Ascending aorta (tissue), 2 donors: ENCODE results near the gene TSPO2. TPM values are rescaled to one million over a fixed set of nuclear protein-coding genes. Genes with fewer than 3 reads are reported as not detected.

Experiments
- DNase-seq, 2 donors: peaks; one replicate each; pipeline ENCODE4 v3.0.0-alpha.2; 2019; ENCODE audit warnings: low spot score in 2 of 2
- H3K27ac ChIP-seq, 2 donors: fragments of 200-600 bp; sonication (generic); one replicate each; pipeline ENCODE4 v1.5.1; 2016 to 2017; ENCODE audit warnings: mild to moderate bottlenecking in 1 of 2
- H3K27me3 ChIP-seq: fragments of 200-600 bp; sonication (generic); one replicate; pipeline ENCODE4 v1.5.1; 2017
- H3K36me3 ChIP-seq, 2 donors: fragments of 200-600 bp; sonication (generic); one replicate each; pipeline ENCODE4 v1.5.1; 2016
- H3K4me1 ChIP-seq, 2 donors: fragments of 200-600 bp; sonication (generic); one replicate each; pipeline ENCODE4 v1.5.1; 2016 to 2017; ENCODE audit warnings: mild to moderate bottlenecking in 1 of 2
- H3K4me3 ChIP-seq, 2 donors: fragments of 200-600 bp; sonication (generic); one replicate each; pipeline ENCODE4 v1.5.1; 2016 to 2017; ENCODE audit warnings: mild to moderate bottlenecking in 1 of 2
- H3K9me3 ChIP-seq, 2 donors: fragments of 200-600 bp; sonication (generic); one replicate each; pipeline ENCODE4 v1.5.1; 2016
- CTCF ChIP-seq, 3 experiments: fragments of 200-600 bp in 2 of 3; fragments of 450-650 bp in 1 of 3; sonication (generic) in 2 of 3; IDR thresholded peaks; one replicate each; pipeline ENCODE4 v1.5.1; 2016 to 2019; ENCODE audit warnings: antibody characterized with exemption in 3 of 3, mild to moderate bottlenecking in 1 of 3, moderate library complexity in 1 of 3
- intact Hi-C: fragments of 100-400 bp; cut with DNase I; formaldehyde crosslinking; loops from one replicate; pipeline ENCODE4 v1.15.1; 2023
- total RNA-seq: library from RNA; depleted of rRNA; stranded (reverse); fragments of >200 nt; gene quantifications from one replicate; pipeline ENCODE4 v1.1.0, GENCODE V29; 2016

Gene TSPO2
- total RNA-seq, 1 donor from 2014 or later, result not detected

GRCh38 chr6:41066867-41067304 is 24.6 kb downstream of the TSPO2 start:
- Histone ChIP-seq H3K27me3 (no peaks in the 10 kb centered on the region), H3K36me3 (peaks cover 10 to 38% of the 10 kb centered on the region in 2 donors), H3K4me1 (peaks cover 3 to 7% of the 10 kb centered on the region in 2 donors), H3K4me3 (no peak overlapping the region), H3K27ac (no peak overlapping the region), H3K9me3 (no peaks in the 10 kb centered on the region)
- peak; percentile 65 to 79 (median 67) for TF ChIP-seq CTCF (IDR thresholded peaks at IDR 0.05)
- intact Hi-C loops, result loop anchor here (2.0 kb wide), 2 partner anchors 38 to 60 kb away; no protein-coding TSS in a partner anchor
- DNase-seq, result peak in 1 of 2 donors; percentile 87

- Histone ChIP-seq H3K4me1 (peaks cover 10 to 21% of the 10 kb centered on the region in 2 donors), H3K36me3 (peaks cover 6 to 21% of the 10 kb centered on the region in 2 donors), H3K27ac (peak overlapping the region; percentile 98 to 100), H3K4me3 (peak overlapping the region; percentile 59 to 86), H3K27me3 (no peaks in the 10 kb centered on the region), H3K9me3 (no peaks in the 10 kb centered on the region)
- no peak for DNase-seq
- no peak for TF ChIP-seq CTCF (IDR thresholded peaks at IDR 0.05)
- intact Hi-C loops, result loop anchor here (5.0 to 10.0 kb wide), 7 partner anchors 174 to 1957 kb away; partner anchors contain the start of genes SAYSD1, TFEB and UBR2
Observed at GRCh38 chr6:41071501-41071922, 29.2 kb downstream of the TSPO2 start.

- Histone ChIP-seq H3K36me3 (peaks cover 6 to 20% of the 10 kb centered on the region in 2 donors), H3K9me3 (no peaks in the 10 kb centered on the region), H3K27ac (peak within 1 kb of the TSS; percentile 98 to 100), H3K4me3 (peak within 1 kb of the TSS; percentile 80 to 86), H3K27me3 (no peaks in the 10 kb centered on the region), H3K4me1 (peaks cover 10 to 27% of the 10 kb centered on the region in 2 donors)
- intact Hi-C loops, result loop anchor here (2.0 to 10.0 kb wide), 9 partner anchors 175 to 1957 kb away; partner anchors contain the start of genes CCND3, SAYSD1, TFEB and TOMM6
- DNase-seq, result peak; percentile 98 to 100
- no peak for TF ChIP-seq CTCF (IDR thresholded peaks at IDR 0.05)
Observed at GRCh38 chr6:41071923-41072835, 29.9 kb downstream of the TSPO2 start, which contains the start of gene OARD1. TSS of gene OARD1 (minus strand) at chr6:41072356. CDS start at chr6:41071634, 722 bp downstream.

GRCh38 chr6:41072836-41073202 is 30.6 kb downstream of the TSPO2 start, which contains the start of gene NFYA:
TSS of gene NFYA (plus strand) at chr6:41072974. CDS start at chr6:41079090, 6,116 bp downstream.
- Histone ChIP-seq H3K4me1 (peaks cover 10 to 27% of the 10 kb centered on the region in 2 donors), H3K9me3 (no peaks in the 10 kb centered on the region), H3K27ac (peak within 1 kb of the TSS; percentile 98 to 100), H3K4me3 (peak within 1 kb of the TSS; percentile 80 to 86), H3K36me3 (peaks cover 6 to 14% of the 10 kb centered on the region in 2 donors), H3K27me3 (no peaks in the 10 kb centered on the region)
- TF ChIP-seq CTCF (IDR thresholded peaks at IDR 0.05), result no peak
- intact Hi-C loops, result loop anchor here (2.0 to 10.0 kb wide), 9 partner anchors 176 to 1958 kb away; partner anchors contain the start of genes CCND3, SAYSD1, TFEB and TOMM6
- no peak for DNase-seq

GRCh38 chr6:41073203-41073967 is 31.1 kb downstream of the TSPO2 start:
- H3K4me3 ChIP-seq, result peak overlapping the region; percentile 80 to 86
- peaks cover 10 to 27% of the 10 kb centered on the region in 2 donors for H3K4me1 ChIP-seq
- H3K27me3 ChIP-seq, result no peaks in the 10 kb centered on the region
- no peaks in the 10 kb centered on the region for H3K9me3 ChIP-seq
- intact Hi-C loops, result loop anchor here (2.0 to 10.0 kb wide), 9 partner anchors 176 to 1959 kb away; partner anchors contain the start of genes CCND3, SAYSD1, TFEB and TOMM6
- peak; percentile 44 to 91 for DNase-seq
- peaks cover 4 to 9% of the 10 kb centered on the region in 2 donors for H3K36me3 ChIP-seq
- TF ChIP-seq CTCF (IDR thresholded peaks at IDR 0.05), result peak; percentile 19 to 62 (median 25)
- H3K27ac ChIP-seq, result peak overlapping the region; percentile 98 to 100
